GM12874 (cell line): ENCODE measurements around the gene ZNF385C.

Source experiments
- TF ChIP-seq, protein P1 (sequence below): IDR thresholded peaks from 2 replicates; pipeline ENCODE4 v1.5.1; 2011; ENCODE audit warnings: low read depth, mild to moderate bottlenecking, control low read depth, low read length, moderate library complexity; ENCODE audit not compliant: insufficient read depth

ZNF385C gene, protein sequence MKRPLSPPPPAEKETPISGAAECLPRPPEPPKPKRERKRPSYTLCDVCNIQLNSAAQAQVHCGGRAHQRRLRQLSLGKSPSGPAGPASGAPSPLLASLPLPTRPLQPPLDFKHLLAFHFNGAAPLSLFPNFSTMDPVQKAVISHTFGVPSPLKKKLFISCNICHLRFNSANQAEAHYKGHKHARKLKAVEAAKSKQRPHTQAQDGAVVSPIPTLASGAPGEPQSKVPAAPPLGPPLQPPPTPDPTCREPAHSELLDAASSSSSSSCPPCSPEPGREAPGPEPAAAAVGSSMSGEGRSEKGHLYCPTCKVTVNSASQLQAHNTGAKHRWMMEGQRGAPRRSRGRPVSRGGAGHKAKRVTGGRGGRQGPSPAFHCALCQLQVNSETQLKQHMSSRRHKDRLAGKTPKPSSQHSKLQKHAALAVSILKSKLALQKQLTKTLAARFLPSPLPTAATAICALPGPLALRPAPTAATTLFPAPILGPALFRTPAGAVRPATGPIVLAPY

GRCh38 chr17:42097691-42098631, at the start of gene ZNF385C:
TSS of gene ZNF385C (minus strand) at chr17:42098473. CDS start at chr17:42063056, 35,417 bp downstream.
- TF ChIP-seq, protein P1, sequence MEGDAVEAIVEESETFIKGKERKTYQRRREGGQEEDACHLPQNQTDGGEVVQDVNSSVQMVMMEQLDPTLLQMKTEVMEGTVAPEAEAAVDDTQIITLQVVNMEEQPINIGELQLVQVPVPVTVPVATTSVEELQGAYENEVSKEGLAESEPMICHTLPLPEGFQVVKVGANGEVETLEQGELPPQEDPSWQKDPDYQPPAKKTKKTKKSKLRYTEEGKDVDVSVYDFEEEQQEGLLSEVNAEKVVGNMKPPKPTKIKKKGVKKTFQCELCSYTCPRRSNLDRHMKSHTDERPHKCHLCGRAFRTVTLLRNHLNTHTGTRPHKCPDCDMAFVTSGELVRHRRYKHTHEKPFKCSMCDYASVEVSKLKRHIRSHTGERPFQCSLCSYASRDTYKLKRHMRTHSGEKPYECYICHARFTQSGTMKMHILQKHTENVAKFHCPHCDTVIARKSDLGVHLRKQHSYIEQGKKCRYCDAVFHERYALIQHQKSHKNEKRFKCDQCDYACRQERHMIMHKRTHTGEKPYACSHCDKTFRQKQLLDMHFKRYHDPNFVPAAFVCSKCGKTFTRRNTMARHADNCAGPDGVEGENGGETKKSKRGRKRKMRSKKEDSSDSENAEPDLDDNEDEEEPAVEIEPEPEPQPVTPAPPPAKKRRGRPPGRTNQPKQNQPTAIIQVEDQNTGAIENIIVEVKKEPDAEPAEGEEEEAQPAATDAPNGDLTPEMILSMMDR = no peak

DNA sequence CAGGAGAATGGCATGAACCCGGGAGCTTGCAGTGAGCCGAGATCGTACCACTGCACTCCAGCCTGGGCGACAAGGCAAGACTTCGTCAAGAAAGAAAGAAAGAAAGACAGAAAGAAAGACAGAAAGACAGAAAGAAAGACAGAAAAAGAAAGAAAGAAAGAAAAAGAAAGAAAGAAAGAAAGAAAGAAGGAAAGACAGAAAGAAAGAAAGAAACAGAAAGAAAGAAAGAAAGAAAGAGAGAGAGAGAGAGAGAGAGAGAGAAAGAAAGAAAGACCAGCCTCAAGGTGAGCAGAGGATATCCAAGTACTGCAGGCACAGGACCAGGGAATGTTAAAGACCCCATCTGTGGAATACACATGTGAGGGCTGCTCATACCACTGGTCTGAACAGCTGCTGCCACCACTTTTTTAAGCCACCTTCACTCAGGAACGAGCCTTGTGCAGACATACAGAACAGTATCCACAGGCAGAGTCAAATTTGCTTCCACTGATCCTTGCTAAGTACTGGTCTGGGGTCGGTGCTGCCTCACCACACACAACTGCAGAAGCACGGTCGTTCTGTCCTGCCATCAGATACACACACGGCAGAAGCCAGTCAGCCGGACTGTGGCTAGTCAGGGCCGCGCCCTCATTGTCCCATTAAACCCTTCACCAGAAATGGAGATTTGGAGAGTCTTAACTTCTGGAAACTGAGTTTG, 48.8 kb upstream of the ZNF385C start:
- TF ChIP-seq, protein P1 = no peak

DNA sequence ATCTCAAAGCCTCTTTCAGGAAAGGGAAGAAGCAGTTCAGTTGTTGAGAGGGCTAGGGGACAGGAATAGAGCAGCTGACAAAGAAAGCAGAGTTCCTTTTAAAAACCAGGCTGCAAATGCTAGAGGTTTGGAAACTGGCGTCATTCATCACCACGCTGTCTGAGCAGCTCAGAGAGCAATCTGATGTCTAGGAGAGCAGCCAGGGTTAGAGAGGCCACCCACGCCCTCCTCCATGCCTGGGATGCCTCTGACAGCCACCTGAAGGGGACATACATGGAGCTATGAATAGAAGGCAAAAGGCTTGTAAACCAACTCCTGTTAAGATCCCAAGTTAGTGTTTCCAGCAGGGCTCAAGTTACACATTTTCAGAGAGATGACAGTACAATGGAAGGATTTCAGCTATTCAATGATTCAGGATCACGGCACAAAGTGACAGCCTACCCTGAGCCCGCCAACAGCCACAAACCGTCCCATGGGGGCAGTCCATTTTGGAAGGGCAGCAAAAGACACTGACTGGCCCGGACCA, 44.2 kb upstream of the ZNF385C start:
- TF ChIP-seq, protein P1 = no peak

DNA sequence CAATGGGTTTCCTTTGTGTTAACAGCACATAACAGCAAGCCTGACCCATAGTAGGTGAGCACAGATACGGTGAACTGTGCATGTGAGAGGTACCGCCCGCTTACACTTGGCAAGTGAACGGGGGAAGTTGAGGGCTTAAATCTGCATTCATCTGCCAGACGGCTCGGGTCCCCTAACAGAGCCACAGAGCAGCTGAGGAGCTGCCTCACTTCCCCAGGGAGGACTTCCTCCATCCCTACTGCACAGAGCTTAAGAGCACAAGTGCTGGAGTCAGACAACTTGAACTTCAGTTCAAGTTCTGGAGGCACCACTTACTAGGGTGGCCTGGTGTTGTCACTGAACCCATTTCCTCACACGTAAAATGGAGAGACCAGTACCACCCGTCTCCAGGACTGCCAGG, 43.1 kb upstream of the ZNF385C start:
- TF ChIP-seq, protein P1 = no peak

DNA sequence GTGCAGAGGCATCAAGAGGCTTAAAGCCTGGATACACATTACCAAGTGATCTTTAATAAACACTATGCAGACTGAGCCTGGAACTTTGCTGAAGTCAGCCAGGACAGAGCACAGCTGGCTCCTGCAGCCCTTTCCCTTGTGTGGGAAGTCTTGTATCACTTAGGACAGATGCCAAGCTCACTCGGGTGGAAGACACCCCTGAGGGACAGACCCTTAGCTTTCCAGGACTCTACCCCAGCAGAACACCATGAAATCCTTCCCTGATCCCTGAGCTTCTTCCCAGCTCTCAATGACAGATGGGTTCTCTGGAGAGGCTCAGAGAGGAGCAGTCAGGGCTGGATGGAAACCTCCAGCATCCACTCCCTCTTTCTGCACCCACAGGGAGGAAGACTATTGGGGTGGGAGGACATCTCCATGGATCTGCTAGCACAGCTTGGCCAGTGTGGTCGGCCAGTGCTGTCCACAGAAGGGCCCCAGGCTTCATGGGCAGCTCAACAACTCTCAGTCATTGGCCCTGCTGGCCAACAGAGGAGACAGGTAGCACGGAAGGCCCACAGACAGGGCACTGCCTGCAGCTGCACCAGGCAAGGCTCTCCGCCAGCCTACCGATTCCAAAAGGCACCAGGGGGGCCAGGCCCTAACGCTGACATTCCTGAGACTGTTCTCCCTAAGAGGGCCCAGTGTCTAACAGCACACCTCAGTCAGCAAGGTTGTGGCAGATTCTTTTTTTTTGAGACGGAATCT, 40.6 kb upstream of the ZNF385C start:
- TF ChIP-seq, protein P1 = no peak

DNA sequence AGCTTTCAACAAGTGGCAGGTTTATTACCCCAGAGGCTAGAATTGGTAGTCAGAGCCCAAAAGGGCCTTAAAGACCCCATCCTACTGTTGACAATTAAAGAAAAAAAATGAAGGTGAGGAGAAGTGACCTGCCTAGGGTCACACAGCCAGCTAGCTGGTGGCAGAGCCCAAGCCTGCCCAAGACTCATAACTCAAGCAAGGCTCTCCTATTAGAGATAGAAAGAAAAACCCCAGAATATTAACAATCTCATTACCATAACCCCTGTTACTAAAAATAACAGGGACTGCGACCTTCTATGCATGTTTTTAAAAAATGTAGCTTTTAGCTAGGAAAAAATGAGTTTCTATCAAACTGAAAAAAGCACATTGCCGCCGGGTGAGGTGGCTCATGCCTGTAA, 38.4 kb upstream of the ZNF385C start:
- TF ChIP-seq, protein P1 = no peak
